Testis (tissue), 3 donors: ENCODE data around the gene ARFIP1. TPM values are rescaled to one million over a fixed set of nuclear protein-coding genes. Genes with fewer than 3 reads are reported as not detected.
"Not testable (repeated sequence)": the region's sequence is repeated elsewhere in the genome, so short reads cannot be mapped to it uniquely, and the experiment has no call there.

Experiments used
- DNase-seq: peaks from one replicate; pipeline ENCODE4 v3.0.0-alpha.2; 2019
- H3K27ac ChIP-seq, 2 donors: fragments of 200-600 bp; sonication (generic); one replicate each; pipeline ENCODE4 v1.5.1; 2019
- H3K27me3 ChIP-seq: fragments of 200-600 bp; sonication (generic); one replicate; pipeline ENCODE4 v1.5.1; 2019
- H3K36me3 ChIP-seq: fragments of 200-600 bp; sonication (generic); one replicate; pipeline ENCODE4 v1.5.1; 2017; ENCODE audit warnings: low read depth; ENCODE audit errors: missing control alignments
- H3K4me1 ChIP-seq: fragments of 200-600 bp; sonication (generic); one replicate; pipeline ENCODE4 v1.5.1; 2019
- H3K4me3 ChIP-seq, 2 donors: fragments of 200-600 bp; sonication (generic); one replicate each; pipeline ENCODE4 v1.5.1; 2017 to 2019
- H3K9me3 ChIP-seq: fragments of 200-600 bp; sonication (generic); one replicate; pipeline ENCODE4 v1.5.1; 2017
- CTCF ChIP-seq, 3 experiments: fragments of 450-650 bp in 2 of 3; fragments of 200-600 bp in 1 of 3; sonication (generic) in 1 of 3; IDR thresholded peaks; one replicate each; pipeline ENCODE4 v1.5.1; 2016 to 2019; ENCODE audit warnings: antibody characterized with exemption in 3 of 3, mild to moderate bottlenecking in 2 of 3, moderate library complexity in 1 of 3
- POLR2A ChIP-seq: fragments of 450-650 bp; IDR thresholded peaks from one replicate; pipeline ENCODE4 v1.6.1; 2017; ENCODE audit warnings: antibody characterized with exemption, mild to moderate bottlenecking, moderate library complexity
- WGBS, 2 donors: methylation state at CpG; one replicate each; pipeline ENCODE4 v1.1.5; 2018; 5-methylcytosine and 5-hydroxymethylcytosine counted together
- intact Hi-C: fragments of 100-400 bp; cut with DNase I; formaldehyde crosslinking; loops from one replicate; pipeline ENCODE4 v1.15.1; 2023; ENCODE audit warnings: low total_unique reads
- polyA plus RNA-seq: library from polyadenylated mRNA; stranded (reverse); fragments of 350-450 nt; fragmentation: Illumina TruSeq; extraction: RNeasy Lipid Tissue Mini Kit (QIAGEN cat#74804); gene quantifications from one replicate; pipeline ENCODE4 v1.2.3, GENCODE V29; 2014; ENCODE audit warnings: low read depth, low replicate concordance; ENCODE audit not compliant: insufficient read depth
- total RNA-seq, 2 donors: library from RNA; depleted of rRNA; stranded (reverse); fragments of >200 nt; gene quantifications; one replicate each; pipeline ENCODE4 v1.2.3, GENCODE V29; 2016

The ARFIP1 gene
- total and polyA plus RNA-seq, 3 donors from 2014 or later, result 22.3 to 37.0 (median 31.7) TPM

- H3K36me3 ChIP-seq, result no peaks in the 10 kb centered on the region
Measured at GRCh38 chr4:152887981-152888380, 108.2 kb downstream of the ARFIP1 start.

GRCh38 chr4:152892974-152893373 is 113.2 kb downstream of the ARFIP1 start:
- no peak for DNase-seq
- no peaks in the 10 kb centered on the region for H3K9me3 ChIP-seq
- H3K4me3 ChIP-seq, result no peak overlapping the region
- no peaks in the 10 kb centered on the region for H3K4me1 ChIP-seq
- 86 to 92% methylated on average over 2 of the region's 2 CpGs for WGBS, 2 donors
- intact Hi-C loops, result no loop called here
- no peaks in the 10 kb centered on the region for H3K36me3 ChIP-seq
- H3K27ac ChIP-seq, result no peak overlapping the region
- TF ChIP-seq POLR2A (no peak), CTCF (IDR thresholded peaks at IDR 0.05) (no peak)
- no peaks in the 10 kb centered on the region for H3K27me3 ChIP-seq

More at GRCh38 chr4:152887981-152888380, 108.2 kb downstream of the ARFIP1 start:
- TF ChIP-seq POLR2A (no peak), CTCF (IDR thresholded peaks at IDR 0.05) (no peak)
- H3K4me1 ChIP-seq, result no peaks in the 10 kb centered on the region
- H3K9me3 ChIP-seq, result no peaks in the 10 kb centered on the region
- H3K27me3 ChIP-seq, result no peaks in the 10 kb centered on the region
- WGBS, 2 donors, result 93 to 96% methylated on average over 6 of the region's 6 CpGs
- H3K27ac ChIP-seq, result no peak overlapping the region
- no peak for DNase-seq
- intact Hi-C loops, result no loop called here
- no peak overlapping the region for H3K4me3 ChIP-seq

GRCh38 chr4:152894673-152895072 is 114.9 kb downstream of the ARFIP1 start:
- no peak for DNase-seq
- no peak overlapping the region for H3K27ac ChIP-seq
- no peaks in the 10 kb centered on the region for H3K36me3 ChIP-seq
- H3K27me3 ChIP-seq, result no peaks in the 10 kb centered on the region
- H3K9me3 ChIP-seq, result no peaks in the 10 kb centered on the region
- WGBS, 2 donors, result 100% methylated on average over 1 of the region's 1 CpG
- H3K4me3 ChIP-seq, result no peak overlapping the region
- TF ChIP-seq CTCF (IDR thresholded peaks at IDR 0.05) (no peak), POLR2A (no peak)
- no peaks in the 10 kb centered on the region for H3K4me1 ChIP-seq
- intact Hi-C loops, result no loop called here

- DNase-seq, result no peak
- WGBS, 2 donors, result 94 to 96% methylated on average over 1 of the region's 1 CpG
Measured at GRCh38 chr4:152896811-152897210, 117.1 kb downstream of the ARFIP1 start.

GRCh38 chr4:152898133-152898532 is 118.4 kb downstream of the ARFIP1 start:
- H3K27me3 ChIP-seq, H3K27ac ChIP-seq, H3K9me3 ChIP-seq, DNase-seq, H3K36me3 ChIP-seq, intact Hi-C loops, H3K4me3 ChIP-seq, H3K4me1 ChIP-seq: not testable (repeated sequence)
- 87 to 92% methylated on average over 5 to 6 of the region's 6 CpGs for WGBS, 2 donors

More at GRCh38 chr4:152896811-152897210, 117.1 kb downstream of the ARFIP1 start:
- Histone ChIP-seq H3K4me3 (no peak overlapping the region), H3K9me3 (no peaks in the 10 kb centered on the region), H3K27me3 (no peaks in the 10 kb centered on the region), H3K36me3 (no peaks in the 10 kb centered on the region), H3K27ac (no peak overlapping the region), H3K4me1 (no peaks in the 10 kb centered on the region)
- TF ChIP-seq POLR2A (no peak), CTCF (IDR thresholded peaks at IDR 0.05) (no peak)
- intact Hi-C loops, result no loop called here
